NCI-H446 treated with DMSO at 0.1 percent for 48 hours (cell line): ENCODE data around the gene EDIL3.
"Not testable (repeated sequence)": the region's sequence is repeated elsewhere in the genome, so short reads cannot be mapped to it uniquely, and the experiment has no call there.

ENCODE experiments used
- DNase-seq: peaks from one replicate; lab custom pipeline; 2025; lab: John Stamatoyannopoulos, UW

EDIL3 gene

DNA sequence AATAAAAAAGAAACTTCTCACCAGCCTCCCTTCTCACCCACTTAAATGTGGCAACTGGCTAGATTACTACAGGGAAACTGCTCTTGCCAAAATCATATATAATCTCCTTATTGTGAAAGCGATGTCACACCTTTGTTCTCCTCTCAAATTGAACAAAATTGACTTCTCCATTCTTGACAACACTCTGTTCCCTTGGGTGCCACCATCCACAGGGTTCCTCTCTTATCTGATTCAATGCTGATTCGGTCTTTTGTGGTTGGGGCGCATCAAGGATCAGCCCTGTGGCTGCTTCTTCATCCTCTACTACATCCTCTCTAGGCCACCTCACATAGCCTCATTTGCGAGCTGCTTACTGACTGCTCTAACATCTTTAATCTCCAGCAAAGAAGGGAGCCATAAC lies 86.1 kb downstream of the EDIL3 start:
- no peak for DNase-seq

DNA sequence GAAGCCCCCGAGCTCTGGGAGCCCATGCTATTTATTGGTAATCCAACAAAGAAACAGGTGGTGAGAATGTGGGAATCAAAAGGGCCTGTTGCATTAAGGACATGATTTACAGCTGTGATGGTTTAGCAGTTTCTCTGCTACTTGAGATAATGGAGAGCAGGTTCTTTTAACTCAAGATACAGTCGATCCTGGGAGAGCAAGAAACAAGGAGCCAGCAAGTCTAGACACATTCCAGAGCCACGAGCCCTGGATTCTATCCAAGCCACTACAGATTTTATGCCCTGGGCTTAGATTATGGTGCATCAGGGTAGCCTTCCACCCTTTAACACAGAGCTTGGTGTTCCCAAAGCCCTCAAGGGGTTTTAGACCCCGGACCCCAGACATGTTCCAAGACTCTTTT lies 87.0 kb downstream of the EDIL3 start:
- DNase-seq: not testable (repeated sequence)

DNA sequence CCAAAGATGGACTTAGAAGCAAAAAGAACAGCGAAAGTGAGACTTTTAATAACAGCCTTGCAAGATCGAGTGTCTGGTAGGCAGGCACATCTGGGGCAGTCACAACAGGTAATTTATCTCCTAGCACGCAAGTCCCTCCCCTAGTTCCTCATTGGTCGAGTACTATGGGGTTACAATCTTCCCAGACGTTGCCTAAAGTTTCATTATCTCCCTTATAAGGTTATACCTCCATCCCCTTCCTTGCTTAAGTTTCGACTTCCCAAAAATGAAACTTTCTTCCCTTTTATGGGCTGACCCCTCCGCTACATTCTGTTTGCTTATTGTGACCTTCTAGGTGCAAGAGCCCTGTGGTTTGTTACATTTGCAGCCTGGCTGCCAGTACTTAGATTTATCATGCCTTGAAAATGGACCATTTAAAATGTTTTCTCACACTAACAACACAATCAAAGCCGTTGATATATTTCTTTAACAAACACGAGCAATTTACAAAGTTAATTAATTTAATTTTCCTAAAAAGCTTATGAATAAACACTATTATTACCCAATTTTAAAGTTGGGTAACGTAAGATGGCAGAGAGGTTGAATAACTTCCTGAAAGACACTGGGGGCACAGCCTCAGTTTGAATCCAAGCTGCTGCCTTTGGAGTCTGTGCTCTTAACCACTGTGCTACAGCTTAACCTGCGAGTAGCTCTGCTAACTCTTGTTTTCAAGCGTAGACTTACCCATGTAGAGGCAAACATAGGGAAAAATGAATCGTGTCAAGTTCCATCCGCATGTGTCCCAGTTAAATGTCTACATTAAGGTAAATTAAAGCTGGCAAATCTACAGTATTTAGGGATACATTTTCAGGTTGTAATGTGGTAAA lies 91.7 kb downstream of the EDIL3 start:
- no peak for DNase-seq

DNA sequence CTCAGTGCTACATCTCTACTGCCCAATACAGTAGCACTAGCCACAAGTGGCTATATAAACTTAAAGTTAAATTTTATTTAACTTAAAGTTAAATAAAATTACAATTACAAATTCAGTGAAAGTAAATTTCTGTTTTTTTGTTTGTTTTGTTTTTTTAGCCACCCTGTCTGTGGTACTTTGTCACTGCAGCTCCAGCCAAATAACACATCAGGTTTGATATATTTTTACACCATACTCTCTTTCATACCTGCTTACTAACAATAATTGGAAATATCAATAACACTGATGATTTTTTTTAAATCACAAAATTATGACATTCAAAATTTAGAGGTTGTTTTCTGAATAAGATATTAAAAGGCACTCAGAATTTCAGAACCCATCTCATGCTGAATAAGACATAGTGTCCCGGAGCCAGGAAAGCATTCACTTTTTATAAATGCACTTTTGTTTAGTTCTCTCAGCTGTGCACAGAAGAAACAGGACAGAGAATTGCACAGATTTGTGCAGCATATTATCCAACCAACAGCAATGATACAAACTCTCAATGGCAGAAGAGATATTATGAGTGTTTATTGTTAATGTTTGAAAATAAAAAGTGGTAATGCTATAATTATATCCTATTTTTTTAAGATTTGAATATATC lies 92.6 kb downstream of the EDIL3 start:
- DNase-seq: no peak

DNA sequence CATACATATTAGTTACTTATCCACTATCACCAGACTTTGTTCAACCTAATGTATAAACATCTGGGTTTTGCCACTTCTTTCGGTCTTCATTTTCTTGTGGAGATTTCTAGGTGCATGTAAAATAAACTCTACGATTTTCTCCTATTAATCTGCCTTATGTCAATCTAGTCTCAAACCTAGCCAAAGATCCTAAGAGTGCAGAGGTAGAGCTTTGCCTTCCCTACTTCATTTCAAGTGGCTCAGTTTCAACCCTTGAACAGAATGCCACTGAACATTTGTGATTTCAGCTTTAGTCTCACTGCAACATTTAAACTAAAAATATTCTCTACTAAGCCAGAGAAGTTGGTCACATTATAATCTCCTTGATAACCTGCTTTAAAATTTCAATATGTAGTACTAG lies 94.0 kb downstream of the EDIL3 start:
- DNase-seq: no peak

DNA sequence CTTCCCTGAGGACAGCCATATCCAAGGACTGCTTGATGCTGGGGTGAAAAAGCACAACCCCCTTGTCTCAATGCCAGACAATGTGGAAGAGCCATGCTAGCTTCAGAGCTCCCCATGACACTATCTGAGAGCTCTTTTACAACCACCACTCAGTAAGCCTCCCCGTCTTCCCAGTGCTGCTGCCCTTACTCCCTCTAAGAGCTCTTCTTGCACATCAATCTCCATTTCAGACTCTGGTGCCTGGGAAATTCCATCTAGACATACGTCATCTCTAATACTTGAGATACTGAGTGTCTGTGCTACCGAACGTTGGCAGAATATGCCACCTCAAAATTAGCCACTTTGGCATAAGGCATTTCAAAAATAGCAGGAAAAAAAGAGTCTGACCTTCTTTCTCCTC lies 94.5 kb downstream of the EDIL3 start:
- peak; percentile 10 for DNase-seq

DNA sequence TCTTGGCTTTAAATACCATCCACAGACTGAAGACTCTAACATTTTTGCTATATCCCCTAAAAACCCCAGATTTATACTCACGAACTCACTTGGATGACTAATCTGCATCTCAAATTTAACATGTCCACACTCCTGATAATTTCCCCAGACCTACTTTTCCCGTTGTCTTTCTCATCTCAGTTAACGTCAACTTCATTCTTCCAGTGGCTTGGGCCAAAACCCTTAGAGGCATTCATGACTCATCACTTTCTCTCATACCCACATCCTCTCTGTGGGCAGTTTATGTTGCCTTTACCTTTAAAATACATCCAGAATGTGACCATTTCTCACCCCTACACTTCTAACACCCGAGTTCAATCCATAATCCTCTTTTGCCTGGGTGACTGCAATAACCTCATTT lies 96.7 kb downstream of the EDIL3 start:
- no peak for DNase-seq

DNA sequence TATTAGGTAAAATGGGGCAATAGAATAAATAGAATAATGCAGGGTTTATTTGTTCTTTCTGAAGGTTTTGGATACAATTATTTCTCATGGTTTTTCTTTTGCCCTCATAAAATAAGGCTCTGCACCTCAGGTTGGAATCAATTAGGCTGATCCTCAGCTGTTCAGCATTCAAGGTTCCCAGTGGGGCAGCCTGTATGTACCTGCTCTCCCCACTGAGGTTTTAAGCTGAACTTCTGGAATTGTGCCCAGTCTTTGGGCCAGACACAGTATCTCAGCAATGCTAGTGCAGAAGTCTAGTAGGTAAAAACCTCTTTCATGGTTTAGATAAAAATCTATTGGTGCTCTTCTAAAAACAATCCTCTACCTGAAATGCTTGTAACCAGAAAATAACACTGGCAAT lies 98.0 kb downstream of the EDIL3 start:
- no peak for DNase-seq

DNA sequence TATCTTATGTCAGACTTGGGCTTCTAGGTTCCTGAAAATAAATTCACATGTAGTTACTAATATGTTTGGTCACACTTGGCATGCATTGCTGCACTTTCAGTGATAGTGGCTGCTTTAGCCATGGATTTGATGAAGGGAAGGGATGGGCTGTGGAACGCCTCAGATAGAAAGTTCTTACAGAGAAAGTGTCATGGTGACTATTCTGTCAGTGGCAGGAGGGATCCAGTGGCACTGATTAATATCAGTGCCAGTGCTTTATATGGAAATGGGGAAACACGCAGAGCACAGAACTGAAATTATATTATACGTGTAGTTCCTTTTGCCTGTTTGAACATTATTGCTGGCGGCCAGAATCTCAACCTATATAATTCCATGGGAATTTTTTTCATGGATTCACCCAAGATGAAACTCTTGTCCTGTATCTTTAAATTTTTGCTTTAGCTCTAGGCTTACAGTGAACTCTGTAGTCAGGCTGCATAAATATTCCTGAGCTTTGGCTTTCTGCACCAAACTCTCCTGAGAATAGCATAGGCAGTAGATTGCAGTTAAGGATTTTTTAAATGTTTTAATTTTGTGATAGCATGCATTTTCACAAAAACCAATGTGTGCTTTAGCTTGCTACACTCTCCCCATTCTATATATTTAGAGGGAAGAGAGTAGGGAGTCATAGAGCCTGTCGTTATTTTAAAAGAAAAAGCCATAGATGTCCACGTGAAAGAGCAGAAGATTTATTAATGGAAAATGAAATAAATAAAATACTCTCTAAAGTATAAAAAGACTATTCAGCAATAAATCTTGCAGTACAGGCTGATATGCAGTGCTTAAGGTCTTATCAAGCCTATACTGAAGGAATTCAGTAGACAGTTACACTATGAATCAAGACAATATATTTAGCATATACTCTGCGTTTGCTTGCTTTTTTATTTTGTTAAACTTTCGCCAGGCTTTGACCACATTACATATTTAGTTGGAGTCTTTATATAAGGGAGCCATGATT lies 98.7 kb downstream of the EDIL3 start:
- DNase-seq: no peak

DNA sequence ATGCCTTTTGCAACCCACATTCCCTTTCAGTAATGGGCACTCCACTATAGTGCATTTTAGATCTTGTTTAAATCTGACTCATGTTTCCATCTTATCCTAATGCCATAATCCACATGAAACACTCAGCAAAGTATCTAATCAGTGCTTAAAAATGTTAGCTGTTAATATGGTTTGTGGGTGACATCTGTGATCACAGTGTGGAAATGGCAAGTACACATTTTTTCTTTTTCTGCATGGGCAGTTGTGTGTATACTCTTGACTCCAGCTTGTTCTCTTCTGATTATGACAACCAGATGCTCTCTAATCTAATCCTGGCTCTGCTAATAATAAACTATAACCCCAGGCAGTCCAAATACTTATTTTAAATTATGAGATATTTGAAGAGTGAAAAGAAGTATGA lies 103.3 kb downstream of the EDIL3 start:
- no peak for DNase-seq

DNA sequence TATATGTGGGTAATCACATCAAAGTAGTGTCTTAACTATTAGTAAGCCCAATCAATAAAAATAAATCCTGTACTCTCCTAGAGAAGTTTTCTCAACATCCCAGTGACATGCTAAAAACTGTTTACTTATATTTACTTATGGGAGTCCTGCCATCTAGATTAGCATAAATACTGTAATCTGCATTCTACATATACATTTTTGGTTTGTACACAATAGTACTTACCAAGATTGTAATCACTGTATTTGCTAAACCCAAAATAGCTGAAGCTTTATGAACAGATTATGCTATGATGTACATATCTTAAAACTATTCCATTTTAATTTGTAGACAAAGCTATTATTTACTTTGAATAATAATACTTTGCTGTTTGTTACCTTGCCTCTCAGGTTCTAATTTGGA lies 105.4 kb downstream of the EDIL3 start:
- DNase-seq: no peak

DNA sequence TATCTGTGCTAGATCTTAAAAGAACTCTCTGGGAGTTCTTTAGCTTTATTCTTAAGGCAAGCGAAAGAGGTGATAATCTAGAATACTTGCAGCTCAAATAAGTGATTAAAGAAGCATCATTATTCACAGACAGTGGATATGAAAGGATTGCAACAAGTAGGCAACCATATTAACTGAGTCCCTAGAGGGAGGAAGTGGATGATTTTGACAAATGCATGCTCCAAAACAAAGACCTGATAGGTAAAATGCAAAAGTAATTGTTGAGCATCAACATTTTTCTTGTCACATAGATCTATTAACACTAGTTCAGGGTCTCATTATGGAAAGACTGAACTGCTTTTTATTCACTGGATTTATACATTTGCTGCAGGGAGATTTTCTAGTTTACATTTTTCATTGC lies 109.1 kb downstream of the EDIL3 start:
- DNase-seq: no peak

DNA sequence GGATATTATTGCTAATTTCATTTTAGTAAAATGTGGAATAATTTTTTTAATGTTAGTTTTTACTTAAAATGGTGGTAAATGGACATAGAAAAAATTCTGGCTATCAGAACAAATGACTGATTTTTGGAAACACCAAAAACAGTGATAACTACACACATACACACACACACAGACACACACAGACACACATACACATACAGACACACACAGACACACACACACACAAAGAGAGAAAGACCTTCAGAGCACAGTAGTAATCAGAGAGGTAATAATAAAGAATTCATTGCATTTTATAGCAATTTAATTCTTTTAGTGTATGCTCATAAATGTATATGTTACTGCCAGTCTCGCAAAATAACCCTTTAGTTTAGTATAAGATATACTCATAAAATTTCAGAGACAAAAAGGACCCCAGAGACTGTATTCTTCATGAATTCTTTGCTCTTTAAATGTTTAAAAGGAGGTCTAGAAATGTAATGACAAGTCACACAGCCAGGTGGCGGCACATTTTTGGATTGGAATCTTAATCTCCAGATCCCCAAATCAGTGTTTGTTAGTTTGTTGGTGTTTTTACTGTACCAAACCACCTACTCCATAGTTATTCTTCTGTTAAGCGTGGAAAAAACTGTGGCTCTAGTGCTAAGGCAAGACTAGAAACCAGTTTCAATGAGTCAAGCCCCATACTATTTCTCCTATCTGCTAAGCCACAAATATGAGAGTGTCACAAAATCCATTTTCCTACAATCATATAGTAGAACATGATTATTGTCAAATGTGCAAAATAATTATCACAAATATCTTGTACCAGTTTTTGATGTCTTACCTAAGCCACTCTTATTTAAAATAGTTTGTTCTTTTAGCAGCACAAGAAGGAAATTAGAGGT lies 109.9 kb downstream of the EDIL3 start:
- DNase-seq: no peak

DNA sequence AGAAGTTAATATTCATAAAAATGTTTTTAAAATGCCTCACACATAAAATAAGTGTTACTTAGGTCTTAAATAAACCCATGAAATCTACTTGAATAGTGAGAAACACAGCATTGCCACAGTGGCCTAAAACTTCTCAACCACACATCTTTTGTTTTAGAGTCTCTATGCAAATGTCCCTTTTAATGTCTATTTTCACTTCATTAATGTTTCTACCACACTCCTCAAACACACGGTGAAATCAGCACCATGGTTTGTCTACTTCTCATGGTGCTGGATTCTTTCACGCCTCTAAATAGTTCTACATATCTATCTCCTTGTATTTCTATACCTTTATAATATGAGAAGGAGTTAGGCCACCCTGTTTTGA lies 111.2 kb downstream of the EDIL3 start:
- no peak for DNase-seq

DNA sequence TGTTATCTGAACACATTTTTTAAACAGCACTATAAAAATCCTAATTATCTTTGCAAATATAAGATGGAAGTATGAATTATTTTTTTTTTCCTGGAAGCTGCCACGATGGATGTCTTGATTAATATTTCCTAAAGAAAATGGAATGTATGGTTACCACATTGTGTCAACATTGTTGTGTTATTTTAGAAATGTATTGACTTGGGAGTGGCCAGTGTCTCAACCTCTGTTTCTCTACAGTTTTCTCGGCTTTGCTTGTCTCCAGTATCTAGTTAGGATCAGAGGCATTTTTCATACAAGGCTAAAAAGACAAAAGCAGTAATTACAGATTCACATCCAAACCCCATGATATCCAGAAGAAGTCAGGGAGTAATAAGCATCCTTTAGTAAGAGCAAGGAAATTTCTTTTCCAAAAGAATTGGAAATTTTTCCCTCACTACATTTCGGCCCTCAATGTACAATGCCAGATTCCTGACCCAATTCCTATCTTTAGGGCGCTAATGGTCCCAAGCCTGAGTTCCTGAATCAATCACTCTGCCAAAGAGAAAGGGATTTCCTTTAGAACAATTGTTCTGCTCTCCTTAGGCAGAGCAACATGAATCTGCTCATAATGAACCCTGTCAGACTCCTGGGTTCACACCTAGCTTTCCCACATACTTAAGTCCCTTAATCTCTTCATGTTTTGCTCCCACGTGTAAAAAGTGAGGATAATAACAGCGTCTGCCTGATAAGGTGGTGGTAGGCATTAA lies 111.7 kb downstream of the EDIL3 start:
- DNase-seq: no peak

DNA sequence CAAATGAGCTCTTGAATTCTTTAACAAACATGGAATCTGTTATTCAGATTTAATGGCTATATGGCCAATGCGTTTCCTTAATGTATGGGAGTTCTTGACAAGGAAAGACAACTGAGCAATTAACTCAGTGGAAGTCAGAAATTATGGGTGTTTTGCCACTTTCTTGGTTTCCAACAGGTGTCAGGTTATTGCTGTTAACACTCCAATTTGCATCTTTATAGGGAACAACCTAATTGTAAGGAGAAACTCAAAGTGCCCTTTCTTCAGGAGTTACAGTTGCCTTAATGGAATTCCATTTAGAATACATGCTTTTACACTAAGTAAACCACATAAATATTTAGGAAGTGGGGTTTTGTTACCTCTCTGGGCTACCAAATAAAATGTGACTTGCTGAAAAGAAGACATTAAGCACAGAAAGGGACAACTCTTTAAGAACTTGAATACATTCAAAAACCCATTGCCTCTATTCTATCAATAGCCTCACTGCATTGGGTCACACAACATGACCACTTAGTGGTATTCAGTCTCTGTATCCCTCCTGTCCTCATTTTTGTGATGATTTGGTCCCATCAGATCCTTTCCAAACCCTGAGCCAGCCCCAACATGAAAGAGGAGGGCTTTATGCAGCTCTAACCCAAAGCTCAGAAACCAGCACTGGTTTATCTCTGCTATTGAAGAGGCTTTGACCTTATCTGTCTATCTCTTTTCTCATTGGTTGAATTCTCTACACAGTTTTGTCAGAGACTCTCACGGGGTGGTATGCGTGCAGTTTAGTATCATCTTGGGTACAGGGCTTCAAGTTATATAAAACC lies 118.7 kb downstream of the EDIL3 start:
- DNase-seq: no peak

DNA sequence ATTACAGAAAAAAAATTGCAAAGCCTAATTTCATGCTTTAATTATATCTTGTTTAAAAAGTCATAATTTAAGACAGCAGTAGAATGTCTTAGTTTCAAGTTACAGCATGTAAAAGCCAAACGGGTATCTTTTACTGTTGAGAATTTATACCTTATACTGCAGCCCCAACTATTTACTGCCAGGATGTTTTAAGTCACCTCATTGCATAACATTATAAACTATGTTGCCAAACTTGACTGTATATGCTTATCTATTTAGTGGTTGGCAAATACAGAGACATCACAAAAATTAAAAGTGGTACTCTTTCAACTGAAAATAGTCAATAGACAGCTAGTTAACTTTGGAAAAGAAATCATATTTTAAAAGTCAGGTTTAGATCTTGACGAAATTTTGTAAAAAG lies 119.5 kb downstream of the EDIL3 start:
- no peak for DNase-seq

DNA sequence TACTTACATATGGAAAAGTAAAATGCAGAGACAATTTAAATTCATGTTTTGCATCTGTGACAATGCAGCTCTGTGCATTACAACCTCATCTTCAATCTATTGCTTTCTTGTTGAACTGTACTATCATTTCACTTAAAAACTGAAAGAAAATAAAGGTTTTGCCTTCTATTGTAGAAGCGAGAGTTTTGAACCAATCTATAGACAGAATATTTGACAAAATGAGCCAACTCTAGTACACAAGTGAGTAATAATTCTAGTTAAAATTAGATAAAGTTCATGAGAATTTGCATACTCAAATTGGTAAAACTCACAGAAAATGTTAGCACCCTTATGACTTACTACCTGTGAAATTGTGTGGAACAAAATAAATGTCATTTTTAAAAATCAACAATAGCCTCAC lies 123.7 kb downstream of the EDIL3 start:
- DNase-seq: no peak

DNA sequence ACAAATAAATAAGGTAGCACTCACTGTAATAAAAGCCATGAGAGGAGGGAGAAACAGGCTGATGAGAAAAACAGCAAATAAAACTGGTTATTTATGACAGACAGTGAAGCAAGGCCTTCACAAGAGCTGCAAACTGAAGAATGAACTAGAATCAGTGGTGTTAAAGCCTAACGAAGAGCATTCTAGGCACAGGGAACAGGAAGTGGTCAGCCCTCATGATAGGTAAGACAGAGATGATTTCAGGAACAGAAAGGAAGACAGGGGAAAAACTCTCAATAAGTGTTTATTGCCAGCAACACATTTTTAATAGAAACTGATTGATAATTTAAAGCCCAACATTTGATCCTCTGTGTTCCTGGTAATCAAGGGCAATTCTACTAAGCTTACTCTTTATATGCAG lies 124.5 kb downstream of the EDIL3 start:
- DNase-seq: no peak
